ENCODE results near the gene PLCL1. TPM values are rescaled to one million over a fixed set of nuclear protein-coding genes. Genes with fewer than 3 reads are reported as not detected.

The PLCL1 gene
- total RNA-seq, 2 donors from 2014 or later, result 25.6 to 26.2 TPM

DNA sequence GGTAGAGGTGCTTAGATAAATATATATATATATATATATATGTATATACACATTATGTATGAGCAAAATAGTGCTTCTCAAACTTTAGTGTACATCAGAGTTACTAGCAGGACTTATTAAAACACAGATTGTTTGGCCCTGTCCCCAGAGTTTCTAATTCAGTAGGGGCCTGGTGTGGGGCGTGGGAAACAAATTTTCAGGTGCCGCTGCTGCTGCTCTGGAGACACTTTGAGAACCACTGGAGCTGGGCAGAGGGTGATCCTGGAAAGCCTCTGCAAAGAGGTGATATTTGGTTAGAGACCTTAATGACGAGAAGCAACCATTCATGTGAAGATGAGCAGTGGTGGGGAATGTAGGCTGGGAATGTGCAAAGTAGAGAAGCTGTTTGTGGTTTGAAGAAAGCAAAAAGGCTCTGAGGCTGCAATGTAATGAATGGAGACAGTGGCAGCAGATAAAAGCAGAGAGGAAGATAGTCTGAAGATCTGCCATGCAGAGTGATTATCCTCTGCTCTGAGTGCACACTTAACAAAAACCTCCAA, 142.9 kb downstream of the PLCL1 start:
- no peak overlapping the region for H3K27ac ChIP-seq
- H3K4me1 ChIP-seq (ENCODE audit: control insufficient read depth in 1 of 2, low read depth in 2 of 2), result peaks cover 15 to 42% of the 10 kb centered on the region in 2 donors
- ATAC-seq (ENCODE audit: insufficient number of reproducible peaks, low FRiP score, low read depth), result no peak
- no peaks in the 10 kb centered on the region for H3K27me3 ChIP-seq (replicated peaks; ENCODE audit: insufficient read depth)
- TF ChIP-seq, protein P1, sequence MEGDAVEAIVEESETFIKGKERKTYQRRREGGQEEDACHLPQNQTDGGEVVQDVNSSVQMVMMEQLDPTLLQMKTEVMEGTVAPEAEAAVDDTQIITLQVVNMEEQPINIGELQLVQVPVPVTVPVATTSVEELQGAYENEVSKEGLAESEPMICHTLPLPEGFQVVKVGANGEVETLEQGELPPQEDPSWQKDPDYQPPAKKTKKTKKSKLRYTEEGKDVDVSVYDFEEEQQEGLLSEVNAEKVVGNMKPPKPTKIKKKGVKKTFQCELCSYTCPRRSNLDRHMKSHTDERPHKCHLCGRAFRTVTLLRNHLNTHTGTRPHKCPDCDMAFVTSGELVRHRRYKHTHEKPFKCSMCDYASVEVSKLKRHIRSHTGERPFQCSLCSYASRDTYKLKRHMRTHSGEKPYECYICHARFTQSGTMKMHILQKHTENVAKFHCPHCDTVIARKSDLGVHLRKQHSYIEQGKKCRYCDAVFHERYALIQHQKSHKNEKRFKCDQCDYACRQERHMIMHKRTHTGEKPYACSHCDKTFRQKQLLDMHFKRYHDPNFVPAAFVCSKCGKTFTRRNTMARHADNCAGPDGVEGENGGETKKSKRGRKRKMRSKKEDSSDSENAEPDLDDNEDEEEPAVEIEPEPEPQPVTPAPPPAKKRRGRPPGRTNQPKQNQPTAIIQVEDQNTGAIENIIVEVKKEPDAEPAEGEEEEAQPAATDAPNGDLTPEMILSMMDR (IDR thresholded peaks at IDR 0.05), result no peak
- no peak overlapping the region for H3K4me3 ChIP-seq
- DNase-seq (ENCODE audit: low spot score), result no peak
- H3K9me3 ChIP-seq, result no peaks in the 10 kb centered on the region
- no peaks in the 10 kb centered on the region for H3K36me3 ChIP-seq

DNA sequence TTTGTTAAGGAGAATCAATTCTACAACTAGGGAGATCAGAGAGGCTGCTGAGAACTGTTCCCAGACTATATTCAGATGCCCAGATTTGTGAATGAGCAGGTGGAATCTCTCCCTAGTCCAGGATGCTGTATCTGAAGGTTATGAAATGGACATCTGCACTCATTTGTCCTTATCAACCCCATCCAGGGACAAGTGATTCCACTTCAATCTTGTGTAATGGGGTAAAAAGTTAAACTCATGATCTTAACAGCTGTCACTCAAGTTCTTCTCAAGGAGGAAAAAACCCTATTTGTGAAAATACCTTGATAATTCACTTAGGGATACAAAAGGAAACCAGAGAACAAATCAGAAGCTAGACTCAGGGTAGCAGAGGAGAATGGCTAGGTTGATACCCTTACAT, 144.8 kb downstream of the PLCL1 start:
- no peak overlapping the region for H3K4me3 ChIP-seq
- H3K4me1 ChIP-seq (ENCODE audit: control insufficient read depth in 1 of 2, low read depth in 2 of 2), result peaks cover 15 to 46% of the 10 kb centered on the region in 2 donors
- H3K27ac ChIP-seq, result no peak overlapping the region
- H3K36me3 ChIP-seq, result no peaks in the 10 kb centered on the region
- H3K9me3 ChIP-seq, result no peaks in the 10 kb centered on the region
- no peak for ATAC-seq (ENCODE audit: insufficient number of reproducible peaks, low FRiP score, low read depth)
- DNase-seq (ENCODE audit: low spot score), result no peak
- TF ChIP-seq, protein P1 (IDR thresholded peaks at IDR 0.05), result no peak
- H3K27me3 ChIP-seq (replicated peaks; ENCODE audit: insufficient read depth), result no peaks in the 10 kb centered on the region

DNA sequence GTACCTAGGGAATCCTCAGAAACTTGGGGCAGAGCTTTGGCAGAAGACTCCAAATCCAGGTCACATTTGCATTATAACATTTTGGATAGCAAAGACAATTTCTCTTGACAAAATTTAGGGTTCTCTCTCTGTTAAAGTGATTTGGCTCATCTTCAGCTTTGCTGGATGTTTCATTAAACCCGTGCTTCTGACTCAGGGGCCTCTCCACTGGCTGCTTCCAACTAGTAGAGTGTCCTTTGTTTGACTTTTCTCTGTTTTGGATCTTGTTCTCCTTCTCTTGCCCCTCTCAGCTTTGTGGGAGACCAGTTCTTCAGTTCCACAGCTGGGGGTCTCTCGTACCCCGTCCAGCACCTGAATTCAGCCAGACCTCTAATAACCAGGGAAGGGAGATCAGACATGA, 145.6 kb downstream of the PLCL1 start:
- DNase-seq (ENCODE audit: low spot score) (no peak), ATAC-seq (ENCODE audit: insufficient number of reproducible peaks, low FRiP score, low read depth) (no peak)
- H3K27ac ChIP-seq, result no peak overlapping the region
- H3K27me3 ChIP-seq (replicated peaks; ENCODE audit: insufficient read depth), result no peaks in the 10 kb centered on the region
- no peaks in the 10 kb centered on the region for H3K36me3 ChIP-seq
- H3K4me3 ChIP-seq, result no peak overlapping the region
- no peaks in the 10 kb centered on the region for H3K9me3 ChIP-seq
- TF ChIP-seq, protein P1 (IDR thresholded peaks at IDR 0.05), result no peak
- H3K4me1 ChIP-seq (ENCODE audit: control insufficient read depth in 1 of 2, low read depth in 2 of 2), result peaks cover 11 to 46% of the 10 kb centered on the region in 2 donors

DNA sequence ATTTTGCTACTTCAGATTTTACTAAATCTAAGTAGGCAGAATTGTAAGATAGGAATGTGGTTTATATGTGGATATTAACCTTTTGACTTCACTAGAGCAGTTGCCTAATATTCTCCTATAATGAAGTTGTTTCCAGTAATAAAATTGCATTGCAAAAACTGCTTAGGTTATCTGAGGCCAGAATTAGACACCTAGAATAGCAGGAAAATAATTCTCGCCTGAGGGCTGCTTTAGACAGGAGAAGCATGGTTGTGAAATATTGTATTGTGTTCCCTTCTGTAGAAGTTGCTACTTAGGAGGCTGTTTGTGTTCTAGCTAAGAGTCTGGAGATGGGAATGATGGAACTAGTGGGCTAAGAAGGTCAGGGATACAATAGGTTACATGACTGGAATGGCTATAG, 146.3 kb downstream of the PLCL1 start:
- TF ChIP-seq, protein P1 (IDR thresholded peaks at IDR 0.05), result no peak
- H3K4me3 ChIP-seq, result no peak overlapping the region
- no peak for ATAC-seq (ENCODE audit: insufficient number of reproducible peaks, low FRiP score, low read depth)
- no peaks in the 10 kb centered on the region for H3K27me3 ChIP-seq (replicated peaks; ENCODE audit: insufficient read depth)
- no peaks in the 10 kb centered on the region for H3K36me3 ChIP-seq
- H3K9me3 ChIP-seq, result no peaks in the 10 kb centered on the region
- peaks cover 12 to 41% of the 10 kb centered on the region in 2 donors for H3K4me1 ChIP-seq (ENCODE audit: control insufficient read depth in 1 of 2, low read depth in 2 of 2)
- no peak overlapping the region for H3K27ac ChIP-seq
- DNase-seq (ENCODE audit: low spot score), result no peak

DNA sequence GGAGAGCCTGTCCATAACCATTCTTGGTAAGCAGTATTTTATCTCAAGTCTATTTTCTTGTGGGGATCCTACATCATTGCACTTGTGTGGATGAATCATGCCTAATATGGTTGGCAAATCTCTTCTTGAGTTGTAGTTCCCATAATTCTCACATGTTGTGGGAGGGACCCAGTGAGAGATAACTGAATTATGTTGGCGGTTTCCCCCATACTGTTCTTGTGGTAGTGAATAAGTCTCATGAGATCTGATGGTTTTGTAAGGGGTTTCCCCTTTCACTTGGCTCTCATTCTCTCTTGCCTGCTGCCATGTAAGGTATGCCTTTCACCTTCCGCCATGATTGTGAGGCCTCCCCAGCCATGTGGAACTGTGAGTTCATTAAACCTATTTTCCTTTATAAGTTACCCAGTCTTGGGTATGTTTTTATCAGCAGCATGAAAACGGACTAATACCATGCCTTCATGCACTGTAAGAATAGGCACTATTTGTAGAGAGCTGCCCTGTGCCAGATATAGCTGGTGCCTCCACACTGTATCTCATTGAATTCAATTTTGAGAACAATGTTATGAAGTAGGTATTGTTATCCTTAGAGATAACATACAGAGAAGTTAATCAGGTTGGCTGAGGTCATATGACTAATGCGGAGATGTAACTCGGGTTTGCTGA, 148.3 kb downstream of the PLCL1 start:
- no peaks in the 10 kb centered on the region for H3K9me3 ChIP-seq
- DNase-seq (ENCODE audit: low spot score) (no peak), ATAC-seq (ENCODE audit: insufficient number of reproducible peaks, low FRiP score, low read depth) (no peak)
- TF ChIP-seq, protein P1 (IDR thresholded peaks at IDR 0.05), result no peak
- no peak overlapping the region for H3K4me3 ChIP-seq
- H3K27me3 ChIP-seq (replicated peaks; ENCODE audit: insufficient read depth), result no peaks in the 10 kb centered on the region
- no peak overlapping the region for H3K27ac ChIP-seq
- no peaks in the 10 kb centered on the region for H3K36me3 ChIP-seq
- peaks cover 11 to 36% of the 10 kb centered on the region in 2 donors for H3K4me1 ChIP-seq (ENCODE audit: control insufficient read depth in 1 of 2, low read depth in 2 of 2)
